HUES64 (cell line): ENCODE results near the gene GFOD2.

Source experiments
- H3K27ac ChIP-seq: 2 replicates; pipeline ENCODE4 v1.7.0; 2013; ENCODE audit warnings: low read depth, low read length, inconsistent platforms
- H3K27me3 ChIP-seq: 2 replicates; pipeline ENCODE4 v1.6.1; 2013; ENCODE audit warnings: mild to moderate bottlenecking, low read length; ENCODE audit not compliant: insufficient read depth
- H3K36me3 ChIP-seq: 2 replicates; pipeline ENCODE4 v1.6.1; 2013; ENCODE audit warnings: mild to moderate bottlenecking, low read length; ENCODE audit not compliant: insufficient read depth
- H3K4me1 ChIP-seq: 2 replicates; pipeline ENCODE4 v1.6.1; 2013; ENCODE audit warnings: mild to moderate bottlenecking, low read length, moderate library complexity; ENCODE audit not compliant: insufficient read depth
- H3K4me3 ChIP-seq: 2 replicates; pipeline ENCODE4 v1.5.1; 2013; ENCODE audit warnings: mild to moderate bottlenecking, low read length, moderate library complexity
- H3K9ac ChIP-seq: 2 replicates; pipeline ENCODE4 v1.6.1; 2013; ENCODE audit warnings: mild to moderate bottlenecking, low read depth, low read length
- H3K9me3 ChIP-seq: 2 replicates; pipeline ENCODE4 v1.6.1; 2013; ENCODE audit warnings: low read depth, low read length; ENCODE audit not compliant: insufficient read depth
- WGBS: fragments of 150-250, 120-280 bp; methylation state at CpG from one replicate; pipeline ENCODE4 v1.1.7; 2013; ENCODE audit warnings: missing lambda C conversion rate; 5-methylcytosine and 5-hydroxymethylcytosine counted together

Gene GFOD2

GRCh38 chr16:67672306-67672705 is 46.8 kb downstream of the GFOD2 start:
- Histone ChIP-seq H3K9ac (no peak overlapping the region), H3K27me3 (peaks cover under 1% of the 10 kb centered on the region; the same call in 1 of the 2 replicates), H3K9me3 (no peaks in the 10 kb centered on the region), H3K4me3 (no peak overlapping the region), H3K4me1 (no peaks in the 10 kb centered on the region), H3K36me3 (peaks cover 4% of the 10 kb centered on the region), H3K27ac (no peak overlapping the region)
- 70% methylated on average over 4 of the region's 4 CpGs for WGBS

DNA sequence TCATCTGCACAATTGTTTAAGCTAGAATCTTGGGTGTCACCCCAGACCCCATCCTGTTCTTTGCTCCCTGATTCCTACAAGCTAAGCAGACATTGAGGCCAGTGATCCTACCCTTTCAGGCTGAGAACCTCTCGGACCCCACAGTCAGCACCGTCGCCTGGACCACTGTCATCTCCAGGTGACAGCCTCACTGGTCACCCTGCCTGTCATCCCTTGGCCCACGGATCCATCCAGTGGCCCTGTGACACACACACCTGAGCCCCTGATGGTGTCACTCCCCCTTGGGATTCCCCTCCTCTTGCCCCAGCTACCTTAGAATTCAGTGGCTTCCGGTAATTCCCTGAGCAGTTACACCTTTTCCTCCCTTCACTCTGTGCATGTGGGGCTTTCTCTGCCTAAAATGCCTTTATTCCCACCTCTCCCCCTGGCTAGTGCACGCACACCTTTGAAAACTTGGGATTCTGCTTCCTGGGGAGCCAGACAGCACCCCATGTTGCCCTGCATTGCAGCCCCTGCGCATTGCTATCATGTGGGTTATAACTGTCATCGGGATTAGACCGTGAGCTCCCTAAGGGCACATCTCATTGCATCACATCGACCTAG is 49.5 kb downstream of the GFOD2 start:
- H3K36me3 ChIP-seq: no peaks in the 10 kb centered on the region
- 88% methylated on average over 10 of the region's 10 CpGs for WGBS
- H3K27me3 ChIP-seq: peaks cover 6% of the 10 kb centered on the region; the same call in 1 of the 2 replicates
- no peaks in the 10 kb centered on the region for H3K9me3 ChIP-seq
- H3K4me3 ChIP-seq: no peak overlapping the region
- no peak overlapping the region for H3K27ac ChIP-seq
- H3K4me1 ChIP-seq: peaks cover 4% of the 10 kb centered on the region; the same call in 1 of the 2 replicates
- H3K9ac ChIP-seq: no peak overlapping the region

GRCh38 chr16:67668495-67669157 is 50.5 kb downstream of the GFOD2 start:
- H3K36me3 ChIP-seq: no peaks in the 10 kb centered on the region
- 89% methylated on average over 6 of the region's 6 CpGs for WGBS
- H3K9ac ChIP-seq: no peak overlapping the region
- H3K4me1 ChIP-seq: peaks cover 4% of the 10 kb centered on the region; the same call in 1 of the 2 replicates
- H3K4me3 ChIP-seq: no peak overlapping the region
- no peak overlapping the region for H3K27ac ChIP-seq
- peaks cover 6% of the 10 kb centered on the region; the same call in 1 of the 2 replicates for H3K27me3 ChIP-seq
- no peaks in the 10 kb centered on the region for H3K9me3 ChIP-seq

DNA sequence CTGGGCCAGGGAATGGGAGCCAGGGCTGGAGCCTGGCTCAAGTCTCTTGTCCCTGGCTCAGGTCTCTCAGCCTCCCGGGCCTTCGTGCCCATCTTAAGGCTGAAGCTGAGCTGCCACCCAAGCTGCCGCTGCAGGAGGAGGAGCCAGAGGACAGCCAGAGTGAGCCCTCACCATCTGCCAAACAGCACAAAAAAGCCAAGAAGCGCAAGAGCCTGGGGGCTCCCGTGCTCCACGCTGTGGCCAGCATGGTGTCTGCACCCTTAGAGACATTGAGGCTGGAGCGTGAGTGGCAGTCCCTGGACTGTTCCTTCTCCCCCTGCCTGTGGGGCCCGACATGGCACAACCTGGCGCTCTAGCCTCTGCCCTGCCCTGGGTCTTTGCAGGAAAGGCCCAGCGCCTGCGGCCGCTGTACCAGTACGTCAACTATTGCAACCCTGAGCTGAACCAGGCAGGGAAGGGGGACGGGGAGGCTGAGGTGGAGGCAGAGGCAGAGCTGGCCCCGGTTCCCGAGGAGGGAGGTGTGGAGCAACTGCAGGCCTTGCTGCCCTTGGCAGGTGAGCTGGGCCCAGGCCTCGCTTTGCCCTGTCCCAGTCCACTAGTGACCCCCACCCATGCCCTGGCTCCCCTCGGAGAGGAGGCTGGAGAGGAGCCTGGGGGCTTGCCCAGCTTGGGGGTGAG is 51.2 kb downstream of the GFOD2 start:
- H3K27me3 ChIP-seq: peaks cover 6% of the 10 kb centered on the region; the same call in 1 of the 2 replicates
- H3K36me3 ChIP-seq: no peaks in the 10 kb centered on the region
- H3K4me1 ChIP-seq: peaks cover 4% of the 10 kb centered on the region; the same call in 1 of the 2 replicates
- no peak overlapping the region for H3K4me3 ChIP-seq
- no peak overlapping the region for H3K9ac ChIP-seq
- WGBS: 41% methylated on average over 18 of the region's 18 CpGs
- H3K27ac ChIP-seq: no peak overlapping the region
- no peaks in the 10 kb centered on the region for H3K9me3 ChIP-seq

- H3K4me1 ChIP-seq: peaks cover 4% of the 10 kb centered on the region; the same call in 1 of the 2 replicates
- 43% methylated on average over 9 of the region's 10 CpGs for WGBS
- no peak overlapping the region; the same call in 1 of the 2 replicates for H3K9ac ChIP-seq
- no peaks in the 10 kb centered on the region for H3K36me3 ChIP-seq
- no peaks in the 10 kb centered on the region for H3K9me3 ChIP-seq
- no peak overlapping the region for H3K27ac ChIP-seq
- peaks cover 6% of the 10 kb centered on the region; the same call in 1 of the 2 replicates for H3K27me3 ChIP-seq
- peak overlapping the region; percentile 76 for H3K4me3 ChIP-seq
Measured at GRCh38 chr16:67667453-67667816, 51.7 kb downstream of the GFOD2 start.

DNA sequence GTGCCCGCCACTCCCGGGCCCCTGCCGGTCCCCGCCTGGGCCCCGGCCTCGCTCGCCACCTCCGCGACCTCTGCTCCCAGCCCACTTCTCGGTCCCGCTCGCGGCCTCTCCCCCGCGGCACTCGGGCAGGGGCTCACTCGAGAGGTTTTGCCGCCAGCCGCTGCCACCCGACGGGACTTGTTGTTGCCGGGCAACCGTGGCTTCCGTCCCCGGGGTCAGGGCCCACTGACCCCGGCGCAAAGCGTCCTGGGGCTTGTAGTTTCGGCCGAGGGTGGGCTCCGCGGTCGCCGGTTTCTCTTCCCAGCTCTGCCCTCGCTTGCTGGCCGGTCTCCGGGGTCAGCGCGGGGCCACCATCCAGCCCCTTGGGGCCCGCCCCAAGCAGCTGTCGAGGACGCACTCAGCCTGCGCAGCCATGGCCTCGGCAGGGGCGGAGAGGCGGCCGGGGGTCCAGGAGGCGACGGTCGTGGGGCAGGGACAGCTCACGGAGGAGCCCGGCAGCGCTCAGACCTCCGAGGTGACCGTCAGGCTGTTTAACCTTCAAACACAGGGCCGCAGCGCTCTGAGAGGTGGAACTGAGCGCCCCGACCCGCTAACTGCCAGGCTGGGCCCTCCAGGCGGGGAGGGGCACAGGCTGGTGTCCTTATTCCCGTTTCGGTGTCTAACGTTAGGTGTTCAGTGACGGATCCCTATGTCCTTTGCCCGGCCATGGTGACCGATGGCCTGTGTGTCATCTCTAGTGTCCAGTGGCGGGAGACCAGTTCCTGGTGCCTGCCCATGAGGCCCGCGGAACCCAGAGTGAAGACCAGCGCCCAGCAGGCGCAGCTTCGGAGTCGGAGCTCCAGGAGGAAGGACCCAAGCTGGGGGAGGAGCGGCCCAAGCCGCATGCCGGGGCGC is 52.3 kb downstream of the GFOD2 start, which contains the start of the genes C16orf86 and ENKD1:
TSS of gene C16orf86 (plus strand) at position 256 of the 894 bp plus-strand sequence. CDS start at position 413, 157 bp downstream.
TSS of gene ENKD1 (minus strand) at position 192 of the 894 bp plus-strand sequence. CDS start 308 bp downstream, outside the sequence.
- H3K9me3 ChIP-seq: no peaks in the 10 kb centered on the region
- peaks cover 6% of the 10 kb centered on the region; the same call in 1 of the 2 replicates for H3K27me3 ChIP-seq
- H3K9ac ChIP-seq: peak within 1 kb of the TSS; percentile 48
- 7% methylated on average over 78 of the region's 78 CpGs for WGBS
- H3K4me3 ChIP-seq: peak within 1 kb of the TSS; percentile 76
- H3K27ac ChIP-seq: 0 out of 2 replicates have a peak within 1 kb of the TSS, but pooled peaks have one; percentile 13
- no peaks in the 10 kb centered on the region for H3K36me3 ChIP-seq
- peaks cover 4% of the 10 kb centered on the region; the same call in 1 of the 2 replicates for H3K4me1 ChIP-seq

GRCh38 chr16:67666032-67666551 is 53.0 kb downstream of the GFOD2 start:
- Histone ChIP-seq H3K36me3 (no peaks in the 10 kb centered on the region), H3K9me3 (no peaks in the 10 kb centered on the region), H3K27ac (0 out of 2 replicates have a peak overlapping the region, but pooled peaks have one; percentile 13), H3K9ac (peak overlapping the region; percentile 29; the same call in 1 of the 2 replicates), H3K27me3 (peaks cover 6% of the 10 kb centered on the region; the same call in 1 of the 2 replicates), H3K4me1 (peaks cover 4% of the 10 kb centered on the region; the same call in 1 of the 2 replicates), H3K4me3 (peak overlapping the region; percentile 76)
- WGBS: 3% methylated on average over 46 of the region's 46 CpGs

DNA sequence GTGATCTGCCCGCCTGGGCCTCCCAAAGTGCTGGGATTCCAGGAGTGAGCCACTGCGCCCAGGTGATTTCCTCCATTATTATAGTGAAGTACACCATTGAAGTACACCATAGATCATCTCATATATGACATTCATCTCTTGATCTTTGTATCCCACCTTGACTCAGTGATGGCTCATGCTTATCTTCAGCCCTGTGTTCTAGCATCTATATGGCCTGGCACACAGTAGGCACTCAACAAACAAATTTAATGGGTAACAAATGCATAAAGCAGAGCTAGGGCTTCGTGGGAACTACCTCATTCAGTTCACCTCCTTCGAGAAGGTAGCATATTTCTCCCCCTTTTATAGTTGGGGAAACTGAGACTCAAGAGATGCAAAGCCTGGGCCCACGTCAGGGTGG is 53.5 kb downstream of the GFOD2 start:
- Histone ChIP-seq H3K9ac (peak overlapping the region; percentile 29; the same call in 1 of the 2 replicates), H3K4me1 (peaks cover 4% of the 10 kb centered on the region; the same call in 1 of the 2 replicates), H3K27me3 (peaks cover 6% of the 10 kb centered on the region; the same call in 1 of the 2 replicates), H3K9me3 (no peaks in the 10 kb centered on the region), H3K36me3 (no peaks in the 10 kb centered on the region), H3K27ac (no peak overlapping the region), H3K4me3 (peak overlapping the region; percentile 76)
- 75% methylated on average over 5 of the region's 5 CpGs for WGBS

DNA sequence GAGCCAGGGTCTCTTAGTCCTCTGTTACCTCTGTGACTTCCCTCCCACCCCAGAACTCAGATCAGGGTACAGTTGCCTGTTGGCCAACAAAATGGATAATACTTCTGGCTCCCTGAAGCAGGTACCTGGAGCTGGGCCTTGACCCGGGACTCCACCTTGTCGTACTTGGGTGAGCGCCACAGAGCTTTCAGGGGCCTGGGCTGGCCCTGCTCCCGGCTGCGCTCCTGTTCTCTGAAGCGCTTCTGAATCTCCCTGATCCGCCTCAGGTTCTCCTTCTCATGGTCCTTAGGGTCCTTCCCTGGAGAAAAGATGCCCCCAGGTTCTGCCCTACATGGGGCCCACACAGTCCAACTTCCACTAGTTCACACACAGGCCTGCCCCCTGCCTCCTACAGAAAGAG is 54.2 kb downstream of the GFOD2 start:
- H3K27ac ChIP-seq: no peak overlapping the region
- peaks cover 4% of the 10 kb centered on the region; the same call in 1 of the 2 replicates for H3K4me1 ChIP-seq
- H3K9ac ChIP-seq: no peak overlapping the region
- H3K9me3 ChIP-seq: no peaks in the 10 kb centered on the region
- no peak overlapping the region for H3K4me3 ChIP-seq
- WGBS: 95% methylated on average over 7 of the region's 7 CpGs
- peaks cover 6% of the 10 kb centered on the region; the same call in 1 of the 2 replicates for H3K27me3 ChIP-seq
- no peaks in the 10 kb centered on the region for H3K36me3 ChIP-seq

DNA sequence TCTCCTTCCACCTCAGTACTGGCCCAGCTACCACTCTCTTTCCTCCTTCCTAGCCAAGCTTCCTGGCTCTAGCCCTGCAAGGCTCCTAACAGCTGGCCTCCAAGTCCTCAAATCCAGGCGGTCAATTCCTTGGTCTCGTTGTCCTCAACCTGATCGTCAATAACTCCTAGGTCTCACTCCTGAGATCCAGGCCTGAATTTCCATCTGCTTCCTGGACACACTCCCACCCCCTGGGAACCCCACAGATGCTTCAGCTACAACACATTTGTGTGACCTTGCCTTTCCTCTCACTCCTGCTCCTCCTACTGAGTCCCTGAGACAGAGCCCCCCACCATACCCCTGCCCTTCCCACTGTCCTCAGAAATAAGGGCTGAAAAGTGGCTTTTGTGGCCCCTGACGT is 54.9 kb downstream of the GFOD2 start:
- H3K27ac ChIP-seq: no peak overlapping the region
- WGBS: 84% methylated on average over 4 of the region's 4 CpGs
- H3K9ac ChIP-seq: no peak overlapping the region
- H3K4me1 ChIP-seq: peaks cover 4% of the 10 kb centered on the region; the same call in 1 of the 2 replicates
- no peaks in the 10 kb centered on the region for H3K36me3 ChIP-seq
- no peaks in the 10 kb centered on the region for H3K9me3 ChIP-seq
- H3K27me3 ChIP-seq: peaks cover 8% of the 10 kb centered on the region; the same call in 1 of the 2 replicates
- no peak overlapping the region for H3K4me3 ChIP-seq
